GM19438 (cell line): ENCODE data around the gene IWS1.

Experiments used
- ATAC-seq: cut with Tn5 transposase; IDR thresholded peaks from one replicate; pipeline ENCODE4 v1.9.1; 2021; ENCODE audit warnings: low read depth; ENCODE audit not compliant: unreplicated experiment

Gene IWS1

DNA sequence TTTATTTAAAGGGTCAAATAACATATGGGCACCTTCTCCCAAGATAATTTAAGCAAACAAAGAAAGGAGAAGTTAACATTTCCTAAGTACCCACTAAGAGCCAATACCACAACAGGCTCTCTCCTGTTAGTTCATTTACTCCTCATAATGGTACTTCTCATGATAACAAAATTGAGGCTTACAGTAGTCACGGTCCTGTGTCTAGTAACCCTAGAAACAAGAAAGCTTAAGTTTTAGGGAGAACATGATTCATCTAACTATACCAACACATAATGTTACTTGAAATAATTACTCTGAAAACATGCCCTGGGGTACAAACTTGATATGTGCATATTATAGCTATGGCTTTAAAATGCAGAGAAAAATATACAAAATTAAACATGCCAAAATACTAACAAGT lies 19.8 kb downstream of the IWS1 start:
- no peak for ATAC-seq

DNA sequence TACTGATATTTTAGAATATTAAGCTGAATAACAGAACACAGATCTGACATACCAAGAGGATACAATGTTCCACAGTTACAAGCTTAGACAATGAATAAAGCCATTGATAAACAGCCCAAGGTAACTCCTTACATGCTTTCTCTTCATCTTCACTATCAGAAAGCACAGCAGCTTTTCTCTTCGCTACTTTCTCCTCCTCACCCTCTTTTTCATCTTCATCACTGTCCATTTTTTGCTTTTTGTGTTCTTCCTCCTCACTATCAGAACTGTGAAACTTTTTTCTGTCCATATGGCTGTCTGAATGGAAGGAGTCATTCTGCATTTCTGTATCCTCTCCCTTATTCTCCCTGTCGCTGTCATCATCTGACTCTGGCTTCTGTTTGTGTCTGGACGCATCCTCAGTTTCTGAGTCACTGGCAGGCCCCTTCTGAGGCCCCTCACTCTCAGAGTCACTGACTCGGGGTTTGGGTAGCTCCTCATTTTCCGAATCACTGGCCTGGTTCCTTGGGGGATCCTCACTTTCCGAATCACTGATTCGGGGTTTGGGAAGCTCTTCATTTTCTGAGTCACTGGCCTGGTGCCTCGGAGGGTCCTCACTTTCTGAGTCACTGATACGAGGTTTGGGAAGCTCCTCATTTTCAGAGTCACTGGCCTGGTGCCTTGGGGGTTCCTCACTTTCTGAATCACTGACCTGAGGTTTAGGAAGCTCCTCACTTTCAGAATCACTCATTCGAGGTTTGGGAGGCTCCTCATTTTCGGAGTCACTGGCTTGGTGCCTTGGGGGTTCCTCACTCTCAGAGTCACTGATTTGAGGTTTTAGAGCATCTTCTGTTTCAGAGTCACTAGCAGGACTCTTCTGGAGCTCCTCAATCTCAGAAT lies 21.5 kb downstream of the IWS1 start:
- ATAC-seq = no peak

DNA sequence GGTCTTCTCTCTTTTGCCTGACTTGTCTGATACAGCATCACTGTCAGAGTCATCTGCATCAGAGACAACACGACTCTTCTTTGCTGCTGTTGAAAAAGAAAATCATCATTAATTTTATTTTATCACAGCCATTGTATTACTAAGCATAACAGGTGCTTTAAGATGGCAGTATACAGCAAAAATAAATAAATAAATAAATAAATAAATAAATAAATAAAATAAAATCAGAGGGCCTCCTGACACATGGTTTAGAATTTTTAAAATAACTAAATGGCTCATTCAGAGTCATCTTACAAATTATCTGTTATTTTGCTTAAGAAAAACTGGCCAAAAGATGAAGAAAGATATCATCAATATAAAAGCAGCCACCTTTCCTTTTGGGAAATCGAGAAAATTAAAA lies 22.8 kb downstream of the IWS1 start:
- ATAC-seq = no peak

DNA sequence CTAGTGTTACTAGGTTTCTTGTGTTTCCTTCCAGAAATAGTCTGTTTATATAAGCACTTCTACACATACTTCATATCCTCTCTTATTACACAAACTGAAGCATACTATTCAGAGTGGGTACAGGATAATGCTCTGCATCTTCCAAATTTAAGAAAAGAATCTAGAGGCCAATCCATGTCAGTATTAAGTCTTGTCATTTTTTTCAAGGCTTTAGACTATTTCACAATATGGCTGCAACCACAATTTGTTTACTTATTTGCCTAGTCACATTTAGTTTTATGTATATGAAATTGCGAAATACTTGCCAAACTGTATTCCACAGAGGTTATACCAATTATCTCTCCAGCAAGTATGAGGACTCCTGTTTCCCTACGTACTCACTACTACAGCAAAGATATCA lies 27.9 kb downstream of the IWS1 start:
- ATAC-seq = no peak

DNA sequence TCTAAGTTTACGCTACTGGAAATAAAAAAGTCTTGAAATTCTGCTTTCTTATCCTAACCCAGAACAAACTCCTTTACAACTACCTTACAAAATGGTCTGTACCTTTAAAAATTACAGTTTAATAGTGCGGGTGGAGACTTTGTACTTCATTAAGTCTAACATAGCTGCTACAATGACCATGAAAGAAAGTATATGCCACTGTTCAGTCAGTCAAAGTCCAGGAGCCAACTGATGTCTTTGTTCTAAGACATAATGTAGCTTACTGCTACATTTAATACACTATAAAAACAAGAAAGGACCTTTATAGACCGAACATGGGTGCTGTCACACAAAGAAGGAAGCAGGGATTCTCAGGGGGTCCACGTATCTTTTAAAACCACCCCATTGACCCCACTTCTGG lies 36.0 kb downstream of the IWS1 start:
- no peak for ATAC-seq

DNA sequence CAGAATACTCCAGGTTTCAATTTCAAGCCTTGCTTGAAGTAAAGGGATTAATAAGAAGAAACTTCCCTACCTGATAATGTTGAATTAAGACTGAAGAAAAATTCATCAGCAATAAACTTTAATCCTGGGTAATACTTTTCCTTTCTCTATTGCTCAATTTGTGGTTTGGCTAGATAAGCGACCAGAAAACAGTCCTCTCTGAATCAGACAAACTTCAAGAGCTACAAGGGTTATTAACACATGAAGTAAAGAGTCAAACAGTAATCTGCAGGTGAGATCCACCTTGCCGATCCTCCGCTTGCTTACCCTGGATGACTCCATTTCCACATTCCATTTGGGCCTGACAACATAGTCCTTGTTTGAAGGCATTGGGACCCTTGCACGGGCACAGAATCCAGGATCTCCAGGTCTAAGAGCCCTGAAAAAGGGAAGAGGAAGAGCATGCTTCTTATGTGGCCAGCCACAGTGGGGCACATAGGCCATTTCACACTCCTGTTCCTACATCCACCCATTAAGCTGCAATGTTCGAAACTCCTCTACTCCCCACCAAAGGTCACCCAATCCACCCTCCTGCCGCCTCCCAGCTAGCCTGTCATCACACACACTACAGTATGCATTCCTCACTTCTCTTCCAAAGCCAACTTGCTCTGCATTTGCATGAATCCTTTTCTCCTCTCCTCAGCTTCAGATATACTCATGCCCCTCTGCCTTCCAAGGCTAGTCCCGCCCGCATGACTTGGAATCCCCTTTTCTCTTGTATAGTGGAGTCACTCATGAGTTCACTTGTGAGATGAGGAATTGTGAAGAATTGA lies 39.8 kb downstream of the IWS1 start:
- no peak for ATAC-seq

DNA sequence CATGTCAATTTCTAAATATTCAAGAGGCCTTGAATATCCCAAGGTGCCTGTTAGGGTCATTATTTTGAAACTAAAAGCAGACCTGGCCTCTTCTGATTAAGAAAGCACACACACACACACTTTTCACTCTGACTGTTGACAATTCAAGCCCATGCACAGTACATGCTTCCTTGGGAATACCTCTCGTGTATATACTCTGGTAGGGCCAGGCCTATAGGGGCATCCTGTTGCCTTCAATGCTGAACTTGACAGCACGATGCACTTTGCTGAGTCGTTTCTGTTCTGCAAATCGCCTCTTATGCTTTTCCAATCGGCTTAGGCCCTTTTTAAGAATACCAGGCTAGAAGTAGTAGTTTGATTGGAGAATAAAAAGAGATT lies 40.6 kb downstream of the IWS1 start:
- ATAC-seq = no peak

DNA sequence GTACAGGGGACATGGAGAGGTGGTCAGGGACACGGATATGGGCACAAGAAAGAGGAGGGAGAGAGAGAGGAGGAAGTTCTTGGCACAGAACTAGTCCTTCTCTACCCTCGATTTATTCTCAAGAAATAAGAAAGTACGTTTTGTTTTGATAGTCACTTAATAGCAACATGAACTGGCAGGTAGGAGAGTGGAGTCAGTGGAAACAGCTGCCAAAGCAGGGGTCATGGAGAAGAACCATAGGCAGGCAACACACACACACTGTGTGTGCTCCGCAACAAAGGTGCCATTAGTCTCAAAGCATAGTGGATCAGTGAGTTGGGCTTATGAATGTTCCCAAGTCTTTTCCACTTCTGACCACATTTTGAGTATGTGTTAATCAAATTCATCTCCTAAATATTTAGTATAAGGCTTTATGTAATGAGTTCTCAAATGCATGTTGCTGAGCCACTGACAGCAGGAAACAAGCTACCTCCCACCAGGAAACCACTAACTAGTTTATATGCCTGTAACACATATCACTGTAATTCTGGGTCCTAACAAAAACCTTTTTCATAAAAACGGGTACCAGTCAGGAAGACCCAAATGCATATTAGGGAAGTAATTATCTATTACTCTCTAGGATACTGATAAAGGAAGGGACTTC lies 41.1 kb downstream of the IWS1 start:
- no peak for ATAC-seq

DNA sequence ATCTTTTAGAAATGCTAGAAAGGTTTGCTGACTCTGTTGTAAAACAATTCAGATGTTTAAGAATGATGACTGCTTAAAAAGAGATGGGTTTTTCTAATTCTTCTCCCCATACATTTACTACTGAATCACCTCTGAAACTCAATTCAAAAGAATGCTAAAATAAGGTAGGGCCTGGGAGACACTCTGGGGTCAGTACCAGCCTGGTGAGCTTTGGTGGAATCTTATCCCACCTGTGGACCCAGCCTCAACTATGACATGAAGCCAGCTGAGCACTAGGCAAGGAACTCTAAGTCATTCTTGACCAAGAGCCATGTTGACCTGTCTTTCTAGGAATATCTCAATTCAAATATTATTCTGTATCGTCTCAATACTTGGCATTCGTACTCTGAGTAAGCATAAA lies 44.3 kb downstream of the IWS1 start:
- no peak for ATAC-seq

DNA sequence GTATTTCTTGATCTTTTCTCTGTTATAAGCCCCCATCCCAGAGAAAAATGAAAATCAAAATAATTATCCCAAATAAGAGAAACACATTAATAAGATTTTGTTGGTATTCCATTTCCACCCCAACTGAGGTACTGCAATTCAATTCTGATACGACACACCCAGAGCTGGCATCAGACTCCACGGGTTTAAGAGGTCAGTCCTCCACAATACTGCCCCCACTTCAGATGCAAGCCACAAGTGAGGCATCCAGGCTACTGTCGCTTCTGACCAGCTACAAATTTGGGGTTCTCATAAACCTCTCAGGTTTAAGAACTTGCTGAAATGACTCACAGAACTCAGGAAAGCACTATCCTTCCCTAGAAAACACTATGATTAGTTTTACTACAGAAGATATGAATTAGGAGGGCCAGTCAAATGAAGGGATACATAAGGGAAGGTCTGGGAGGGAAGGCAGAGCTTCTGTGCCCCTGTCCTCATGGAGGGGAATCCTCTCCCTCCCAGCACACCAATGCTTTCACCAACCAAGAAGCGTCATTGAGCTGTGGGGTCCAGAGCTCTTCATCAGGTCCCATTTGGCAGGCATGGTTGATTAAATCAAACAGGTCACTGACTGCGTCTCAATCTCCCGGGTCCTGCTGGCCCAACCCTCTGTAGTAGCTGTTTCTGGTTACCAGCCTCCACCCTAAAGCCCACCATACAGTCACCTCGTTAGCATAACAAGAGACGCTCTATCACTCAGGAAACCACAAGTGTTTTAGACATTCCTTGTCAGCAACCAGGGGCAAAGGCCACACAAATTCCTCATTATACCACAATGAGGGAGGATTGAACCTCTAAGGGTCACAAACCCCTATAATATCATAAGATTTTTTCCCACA lies 46.2 kb downstream of the IWS1 start:
- no peak for ATAC-seq

DNA sequence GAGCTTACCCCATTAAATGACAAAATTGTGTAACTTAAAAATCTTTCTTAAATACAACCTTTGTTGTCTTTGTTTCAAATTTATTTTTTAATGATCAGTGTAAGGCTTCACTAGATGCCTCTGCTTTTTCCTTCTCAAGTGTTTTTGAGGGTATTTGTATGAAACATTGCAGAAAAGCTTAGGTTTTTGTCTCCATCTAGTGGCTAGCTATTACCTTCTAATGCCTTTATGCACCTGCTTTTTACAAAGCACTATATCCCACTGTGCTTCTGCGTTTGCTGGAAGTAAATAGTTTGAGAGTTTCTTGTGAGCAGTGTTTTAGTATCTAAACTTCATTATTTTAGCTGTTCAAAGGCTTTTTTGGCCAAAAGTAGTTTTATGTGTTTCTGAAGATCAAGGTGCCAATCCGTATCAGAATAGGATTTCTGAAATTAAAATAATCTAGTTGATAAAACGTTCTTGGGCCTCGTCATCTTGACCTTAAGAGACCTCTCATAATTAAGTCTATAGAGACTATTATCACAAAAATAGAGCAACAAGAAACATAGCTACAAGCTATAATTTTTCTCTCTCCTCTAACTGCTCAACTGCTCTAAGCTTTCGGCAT lies 47.0 kb downstream of the IWS1 start:
- ATAC-seq = no peak

DNA sequence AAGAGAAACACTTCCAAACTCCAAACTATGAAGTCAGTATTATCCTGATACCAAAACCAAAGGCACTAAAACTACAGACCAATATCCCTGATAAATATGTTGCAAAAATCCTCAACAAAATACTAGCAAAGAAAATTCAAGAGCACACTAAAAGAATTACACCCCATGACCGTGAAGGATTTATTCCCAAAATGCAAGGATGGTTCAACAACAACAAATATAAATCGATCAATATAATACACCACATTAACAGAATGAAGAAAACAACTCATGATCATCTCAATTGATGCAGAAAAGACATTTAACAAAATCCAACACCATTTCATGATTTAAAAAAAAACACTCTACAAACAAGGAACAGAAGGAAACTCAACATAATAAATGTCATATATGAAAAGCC lies 50.5 kb downstream of the IWS1 start:
- ATAC-seq = no peak

DNA sequence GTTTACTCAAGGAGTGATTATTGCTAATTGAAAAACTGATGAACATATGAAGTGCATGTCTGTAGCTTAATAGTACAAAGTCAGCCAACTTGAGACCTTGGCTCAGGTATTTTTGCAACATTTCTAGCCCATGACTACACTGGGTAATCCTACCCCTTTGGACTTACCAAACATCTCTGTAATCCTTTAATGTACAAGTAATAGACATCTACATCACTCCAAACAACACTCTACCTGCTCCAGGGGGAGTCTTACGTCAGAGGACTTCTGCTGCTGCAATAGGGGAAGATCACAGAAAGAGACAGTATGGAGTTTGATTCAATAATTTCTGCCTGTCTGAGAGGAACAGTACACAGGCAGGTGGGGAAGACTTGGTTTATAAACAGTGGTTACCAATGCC lies 54.0 kb downstream of the IWS1 start:
- ATAC-seq = no peak

DNA sequence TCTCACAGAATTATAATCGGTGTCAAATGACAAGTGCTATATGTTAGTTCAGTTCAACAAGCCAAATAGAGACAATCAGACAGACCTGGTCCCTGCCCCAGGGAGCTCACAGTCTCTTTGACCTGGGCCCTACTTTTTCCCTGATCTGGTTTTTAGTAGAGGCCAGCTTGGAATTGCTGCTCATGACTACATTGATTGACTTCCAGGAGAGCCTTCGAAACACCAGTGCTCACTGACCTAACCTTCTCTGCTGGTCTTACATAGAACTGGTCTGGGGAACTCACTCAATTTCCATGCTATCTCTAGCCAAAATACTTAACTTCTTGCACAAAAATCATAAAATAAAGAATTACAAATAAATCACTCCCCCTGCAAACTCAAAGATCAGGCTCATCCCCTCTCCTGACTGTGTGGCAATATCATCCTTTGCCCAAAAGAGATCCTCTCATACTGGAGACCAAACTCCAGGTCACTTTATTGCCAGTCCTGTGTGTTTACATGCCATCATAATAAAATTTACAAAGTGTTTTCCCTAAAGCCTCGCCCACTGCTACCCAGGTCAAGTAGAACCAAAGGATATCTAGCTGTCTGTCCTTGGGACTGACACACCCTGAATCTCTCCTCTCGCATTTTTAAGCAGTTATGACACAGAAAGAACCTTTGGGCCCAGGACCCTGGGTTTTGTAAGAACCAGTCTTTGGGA lies 54.9 kb downstream of the IWS1 start:
- no peak for ATAC-seq

DNA sequence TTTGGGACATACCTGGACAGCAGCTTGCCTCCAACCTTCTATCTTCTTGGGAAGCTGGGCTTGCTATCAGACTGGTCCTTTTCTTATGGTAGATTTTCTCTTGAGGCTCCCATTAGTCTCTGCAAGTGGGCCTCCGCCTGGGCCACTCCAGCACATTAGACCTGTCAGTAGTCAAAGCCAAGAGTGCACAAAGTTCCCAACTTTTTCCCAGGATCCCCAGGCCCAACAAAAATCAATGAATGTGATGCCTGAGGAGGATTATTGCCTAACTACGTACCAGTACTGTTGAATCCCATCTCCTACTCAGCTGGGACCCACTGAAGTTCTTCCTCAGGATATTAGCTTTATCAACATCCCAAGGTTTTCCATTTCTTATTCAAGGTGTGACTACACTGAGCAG lies 56.3 kb downstream of the IWS1 start:
- ATAC-seq = no peak

DNA sequence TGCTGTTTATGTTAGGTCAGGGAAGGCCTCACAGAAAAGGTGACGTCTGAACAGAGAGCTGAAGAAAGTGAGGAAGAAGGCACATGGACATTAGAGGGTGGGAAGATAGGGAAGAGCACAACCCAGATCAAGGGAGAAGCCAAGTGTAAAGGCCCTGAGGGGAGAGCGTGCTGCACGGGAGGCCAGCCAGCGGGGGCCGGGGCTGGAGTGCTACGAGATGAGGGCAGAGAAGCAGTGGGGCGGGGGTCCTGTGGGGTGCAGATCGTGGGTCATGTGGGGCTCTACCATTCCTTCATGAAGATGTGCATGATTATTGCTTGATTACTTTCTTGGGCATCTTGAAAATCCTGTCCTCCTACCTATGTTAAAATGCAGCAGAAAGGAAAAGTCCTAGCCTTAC lies 57.2 kb downstream of the IWS1 start:
- no peak for ATAC-seq

DNA sequence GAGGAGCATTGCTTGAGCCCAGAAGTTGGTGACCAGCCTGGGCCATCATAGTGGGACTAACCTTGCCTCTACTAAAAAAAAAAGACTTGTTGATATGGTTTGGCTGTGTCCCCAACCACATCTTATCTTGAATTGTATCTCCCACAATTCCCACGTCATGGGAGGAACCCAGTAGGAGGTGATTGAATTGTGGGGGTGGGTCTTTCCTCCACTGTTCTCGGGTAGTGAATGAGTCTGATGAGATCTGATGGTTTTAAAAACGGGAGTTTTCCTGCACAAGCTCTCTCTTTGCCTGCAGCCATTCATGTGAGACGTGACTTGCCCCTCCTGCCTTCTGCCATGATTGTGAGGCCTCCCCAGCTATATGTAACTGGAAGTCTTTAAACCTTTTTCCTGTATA lies 61.0 kb downstream of the IWS1 start:
- no peak for ATAC-seq

DNA sequence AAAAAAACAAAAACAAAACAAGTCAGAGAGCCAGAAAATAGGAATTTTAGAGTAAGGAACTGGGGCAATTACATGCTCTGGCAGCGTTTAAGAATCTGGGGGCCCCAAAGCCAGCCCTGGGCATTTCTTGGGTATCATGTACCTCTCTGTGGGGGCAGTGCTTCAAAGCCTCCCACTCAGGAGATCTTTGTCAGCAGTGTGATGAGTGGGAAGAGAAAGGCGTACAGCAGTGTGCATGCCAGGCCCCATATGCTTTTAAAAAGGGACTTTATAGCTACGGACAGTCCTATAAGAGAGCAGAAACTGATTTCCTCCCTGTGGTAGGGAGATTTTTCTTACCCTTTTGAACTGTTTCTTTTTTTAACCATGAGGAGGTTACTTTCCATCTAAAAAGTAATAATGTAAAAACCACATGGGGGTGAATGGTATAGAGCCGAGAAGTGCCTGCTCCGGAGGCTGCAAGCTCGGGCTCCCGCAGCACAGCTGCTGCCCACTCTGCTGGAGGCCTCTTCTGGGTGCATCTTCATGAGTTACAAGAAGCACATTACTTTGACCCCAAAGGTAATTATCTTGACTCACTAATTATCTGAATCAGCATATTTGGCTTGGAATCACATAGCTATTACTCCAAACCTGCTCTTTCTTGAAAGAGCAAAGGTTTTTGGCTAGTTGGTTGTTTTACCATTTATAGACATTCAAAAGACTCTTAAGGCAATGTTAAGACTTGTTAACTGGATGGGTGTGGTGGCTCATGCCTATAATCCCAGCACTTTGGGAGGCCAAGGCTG lies 61.6 kb downstream of the IWS1 start:
- ATAC-seq = no peak
